ENCODE data around the gene TRIB2. TPM values are rescaled to one million over a fixed set of nuclear protein-coding genes. Genes with fewer than 3 reads are reported as not detected.

TRIB2 gene
- total and polyA plus RNA-seq, 2 of the 4 experiments (the other 2 are of a cell fraction): 12.0 to 12.7 TPM

DNA sequence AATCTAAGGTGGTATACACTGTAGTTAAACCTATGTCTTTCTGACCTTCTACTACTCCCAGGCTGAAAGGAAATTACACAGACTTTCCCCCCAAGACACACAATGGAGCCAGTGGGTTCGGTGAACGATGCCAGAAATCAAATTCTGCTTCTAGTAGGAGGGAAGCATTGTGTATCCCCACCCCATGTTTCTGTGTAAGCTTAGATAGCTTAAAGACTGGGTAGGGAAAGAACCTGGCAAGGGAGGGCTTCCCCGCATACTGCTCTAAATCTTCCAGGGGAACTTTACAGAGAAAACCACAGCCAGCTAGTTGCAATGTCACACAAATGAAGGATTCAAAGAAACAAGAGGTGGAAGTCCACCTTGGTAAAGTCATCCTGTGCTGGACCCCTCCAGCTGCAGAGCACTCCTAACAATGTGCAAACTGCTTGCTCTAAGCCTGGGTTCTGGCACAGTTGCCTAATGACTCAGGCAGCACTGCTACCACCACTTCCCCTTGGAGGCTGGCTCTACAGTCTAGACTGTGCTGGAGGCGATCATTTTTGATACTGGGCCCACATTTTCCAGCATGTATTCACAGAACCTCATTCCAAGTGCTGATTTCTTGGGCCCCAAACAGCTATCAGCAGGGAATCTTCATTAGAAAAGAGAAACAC, 47.5 kb downstream of the TRIB2 start:
- Histone ChIP-seq H2BK20ac (ENCODE audit: low read depth, low read length) (peak overlapping the region; percentile 16; the same call in 1 of the 2 replicates), H3K4me3 (ENCODE audit: insufficient read depth, low read depth, low read length) (no peak overlapping the region), H3K14ac (replicated peaks; ENCODE audit: low read depth, low read length) (no peak overlapping the region), H4K20me1 (ENCODE audit: insufficient read depth, low read length) (no peaks in the 10 kb centered on the region), H3K4ac (ENCODE audit: low read depth, low read length) (no peak overlapping the region), H2AK9ac (replicated peaks; ENCODE audit: low read depth, low read length, poor library complexity) (no peak overlapping the region), H3K9ac (ENCODE audit: low read depth, low read length) (no peak overlapping the region), H2BK120ac (ENCODE audit: low read depth, low read length) (peak overlapping the region; percentile 52; the same call in 1 of the 2 replicates), H3K27me3 (ENCODE audit: control insufficient read depth, insufficient read depth, low read length) (no peaks in the 10 kb centered on the region), H2BK5ac (ENCODE audit: low read depth, low read length, poor library complexity, severe bottlenecking) (no peak overlapping the region), H3K27ac (ENCODE audit: insufficient read depth, low read length) (no peak overlapping the region), H3K4me2 (ENCODE audit: low read depth, low read length) (no peak overlapping the region), H2AFZ (replicated peaks; ENCODE audit: low read length, poor library complexity) (no peak overlapping the region), H3K18ac (ENCODE audit: low read depth, low read length) (peak overlapping the region; percentile 18; the same call in 1 of the 2 replicates), H3K56ac (ENCODE audit: extremely low read depth, insufficient read depth, low read length) (no peak overlapping the region), H2AK5ac (ENCODE audit: low read depth, low read length) (no peak overlapping the region), H3K9me1 (ENCODE audit: insufficient read depth, low read length) (peaks cover 3% of the 10 kb centered on the region), H2BK15ac (ENCODE audit: low read depth, low read length) (peak overlapping the region; percentile 33; the same call in 1 of the 3 replicates), H3K79me1 (ENCODE audit: low read depth in 1 of 2, low read length in 2 of 2) (no peaks in the 10 kb centered on the region), H3K4me1 (ENCODE audit: control insufficient read depth, insufficient read depth, low read length) (peaks cover 11% of the 10 kb centered on the region), H4K91ac (ENCODE audit: insufficient read depth, low read depth, low read length) (no peak overlapping the region), H3K36me3 (ENCODE audit: control insufficient read depth, insufficient read depth, low read length) (no peaks in the 10 kb centered on the region), H4K5ac (ENCODE audit: low read depth, low read length) (no peak overlapping the region; the same call in 1 of the 2 replicates), H3K23ac (ENCODE audit: low read depth, low read length) (no peak overlapping the region), H3K9me3 (ENCODE audit: control insufficient read depth, insufficient read depth, low read length) (no peaks in the 10 kb centered on the region; the same call in 1 of the 2 replicates), H4K8ac (ENCODE audit: low read depth in 2 of 2, low read length in 2 of 2) (no peak overlapping the region; a peak in 1 of 4 replicates)
- WGBS, 2 experiments (ENCODE audit: extremely low coverage in 2 of 2, insufficient read length in 1 of 2): no CpG with 5 or more reads among the region's 4 CpGs
- DNase-seq (peak; percentile 73), ATAC-seq (ENCODE audit: low read depth) (peak; percentile 44)
- in situ Hi-C loops (cut with MboI; ENCODE audit: low sequenced_read_pairs) (no loop called here), intact Hi-C loops (cut with micrococcal nuclease) (no loop called here), dilution Hi-C loops (cut with HindIII; ENCODE audit: low sequenced_read_pairs, unreplicated experiment) (no loop called here)
- CTCF ChIA-PET: interaction anchor here (1.1 to 1.5 kb wide), 2 partner anchors 166 to 243 kb away, joined by 3 read pairs; no protein-coding TSS in a partner anchor
- no TSS peak for BruUV-seq (replicated peaks)
- POLR2A ChIA-PET (ENCODE audit: unreplicated experiment): no interaction called here
- no peak for TF ChIP-seq MAFK (IDR thresholded peaks at IDR 0.05; ENCODE audit: low read depth, low read length)
- TF ChIP-seq BHLHE40 (IDR thresholded peaks at IDR 0.05; ENCODE audit: low read depth, low read length): no peak
- no peak for TF ChIP-seq CEBPB (IDR thresholded peaks at IDR 0.05; ENCODE audit: low read depth, low read length)
- TF ChIP-seq NFE2L2 (IDR thresholded peaks at IDR 0.05; ENCODE audit: low read depth, low read length): no peak
- TF ChIP-seq CHD1 (IDR thresholded peaks at IDR 0.05; ENCODE audit: low read depth, low read length): no peak
- no peak for TF ChIP-seq RFX5 (IDR thresholded peaks at IDR 0.05; ENCODE audit: low read depth, low read length)
- TF ChIP-seq MAZ (IDR thresholded peaks at IDR 0.05; ENCODE audit: borderline replicate concordance, low read depth, low read length): no peak
- TF ChIP-seq, protein P1, sequence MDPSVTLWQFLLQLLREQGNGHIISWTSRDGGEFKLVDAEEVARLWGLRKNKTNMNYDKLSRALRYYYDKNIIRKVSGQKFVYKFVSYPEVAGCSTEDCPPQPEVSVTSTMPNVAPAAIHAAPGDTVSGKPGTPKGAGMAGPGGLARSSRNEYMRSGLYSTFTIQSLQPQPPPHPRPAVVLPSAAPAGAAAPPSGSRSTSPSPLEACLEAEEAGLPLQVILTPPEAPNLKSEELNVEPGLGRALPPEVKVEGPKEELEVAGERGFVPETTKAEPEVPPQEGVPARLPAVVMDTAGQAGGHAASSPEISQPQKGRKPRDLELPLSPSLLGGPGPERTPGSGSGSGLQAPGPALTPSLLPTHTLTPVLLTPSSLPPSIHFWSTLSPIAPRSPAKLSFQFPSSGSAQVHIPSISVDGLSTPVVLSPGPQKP (IDR thresholded peaks at IDR 0.05; ENCODE audit: borderline replicate concordance, low read depth, low read length): no peak
- no peak for TF ChIP-seq RCOR1 (IDR thresholded peaks at IDR 0.05; ENCODE audit: insufficient replicate concordance, low read length)
- TF ChIP-seq POLR2A (IDR thresholded peaks at IDR 0.05; ENCODE audit: low read depth, low read length): no peak
- no peak for TF ChIP-seq SMC3 (IDR thresholded peaks at IDR 0.05; ENCODE audit: low read depth, low read length)
- TF ChIP-seq, protein P2, sequence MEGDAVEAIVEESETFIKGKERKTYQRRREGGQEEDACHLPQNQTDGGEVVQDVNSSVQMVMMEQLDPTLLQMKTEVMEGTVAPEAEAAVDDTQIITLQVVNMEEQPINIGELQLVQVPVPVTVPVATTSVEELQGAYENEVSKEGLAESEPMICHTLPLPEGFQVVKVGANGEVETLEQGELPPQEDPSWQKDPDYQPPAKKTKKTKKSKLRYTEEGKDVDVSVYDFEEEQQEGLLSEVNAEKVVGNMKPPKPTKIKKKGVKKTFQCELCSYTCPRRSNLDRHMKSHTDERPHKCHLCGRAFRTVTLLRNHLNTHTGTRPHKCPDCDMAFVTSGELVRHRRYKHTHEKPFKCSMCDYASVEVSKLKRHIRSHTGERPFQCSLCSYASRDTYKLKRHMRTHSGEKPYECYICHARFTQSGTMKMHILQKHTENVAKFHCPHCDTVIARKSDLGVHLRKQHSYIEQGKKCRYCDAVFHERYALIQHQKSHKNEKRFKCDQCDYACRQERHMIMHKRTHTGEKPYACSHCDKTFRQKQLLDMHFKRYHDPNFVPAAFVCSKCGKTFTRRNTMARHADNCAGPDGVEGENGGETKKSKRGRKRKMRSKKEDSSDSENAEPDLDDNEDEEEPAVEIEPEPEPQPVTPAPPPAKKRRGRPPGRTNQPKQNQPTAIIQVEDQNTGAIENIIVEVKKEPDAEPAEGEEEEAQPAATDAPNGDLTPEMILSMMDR (conservative IDR thresholded peaks at IDR 0.05; ENCODE audit: low read depth, low read length): no peak
- TF ChIP-seq, protein P3, sequence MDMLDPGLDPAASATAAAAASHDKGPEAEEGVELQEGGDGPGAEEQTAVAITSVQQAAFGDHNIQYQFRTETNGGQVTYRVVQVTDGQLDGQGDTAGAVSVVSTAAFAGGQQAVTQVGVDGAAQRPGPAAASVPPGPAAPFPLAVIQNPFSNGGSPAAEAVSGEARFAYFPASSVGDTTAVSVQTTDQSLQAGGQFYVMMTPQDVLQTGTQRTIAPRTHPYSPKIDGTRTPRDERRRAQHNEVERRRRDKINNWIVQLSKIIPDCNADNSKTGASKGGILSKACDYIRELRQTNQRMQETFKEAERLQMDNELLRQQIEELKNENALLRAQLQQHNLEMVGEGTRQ (IDR thresholded peaks at IDR 0.05; ENCODE audit: low read depth, low read length): no peak
- no peak for TF ChIP-seq FOS (IDR thresholded peaks at IDR 0.05; ENCODE audit: low read depth, low read length)
- TF ChIP-seq MXI1 (IDR thresholded peaks at IDR 0.05; ENCODE audit: borderline replicate concordance, low read depth, low read length): no peak
